ENCODE data around the gene FIP1L1.

GRCh38 chr4:53490965-53491622, 113.7 kb downstream of the FIP1L1 start:
- TF ChIP-seq, protein P1, sequence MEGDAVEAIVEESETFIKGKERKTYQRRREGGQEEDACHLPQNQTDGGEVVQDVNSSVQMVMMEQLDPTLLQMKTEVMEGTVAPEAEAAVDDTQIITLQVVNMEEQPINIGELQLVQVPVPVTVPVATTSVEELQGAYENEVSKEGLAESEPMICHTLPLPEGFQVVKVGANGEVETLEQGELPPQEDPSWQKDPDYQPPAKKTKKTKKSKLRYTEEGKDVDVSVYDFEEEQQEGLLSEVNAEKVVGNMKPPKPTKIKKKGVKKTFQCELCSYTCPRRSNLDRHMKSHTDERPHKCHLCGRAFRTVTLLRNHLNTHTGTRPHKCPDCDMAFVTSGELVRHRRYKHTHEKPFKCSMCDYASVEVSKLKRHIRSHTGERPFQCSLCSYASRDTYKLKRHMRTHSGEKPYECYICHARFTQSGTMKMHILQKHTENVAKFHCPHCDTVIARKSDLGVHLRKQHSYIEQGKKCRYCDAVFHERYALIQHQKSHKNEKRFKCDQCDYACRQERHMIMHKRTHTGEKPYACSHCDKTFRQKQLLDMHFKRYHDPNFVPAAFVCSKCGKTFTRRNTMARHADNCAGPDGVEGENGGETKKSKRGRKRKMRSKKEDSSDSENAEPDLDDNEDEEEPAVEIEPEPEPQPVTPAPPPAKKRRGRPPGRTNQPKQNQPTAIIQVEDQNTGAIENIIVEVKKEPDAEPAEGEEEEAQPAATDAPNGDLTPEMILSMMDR (IDR thresholded peaks at IDR 0.05; ENCODE audit: low read depth, low read length, poor library complexity, severe bottlenecking) = peak; percentile 72
- TF ChIP-seq EZH2phosphoT487 (IDR thresholded peaks at IDR 0.05; ENCODE audit: borderline replicate concordance, low read length) = no peak
